NOMO-1 treated with dmso at 0.1 percent for 144 hours (cell line): ENCODE measurements around the gene DNAJC5.
"Not testable (repeated sequence)": the region's sequence is repeated elsewhere in the genome, so short reads cannot be mapped to it uniquely, and the experiment has no call there.

Experiments used
- DNase-seq: peaks from one replicate; lab custom pipeline; 2025; ENCODE audit not compliant: unreplicated experiment; lab: John Stamatoyannopoulos, UW

The DNAJC5 gene

GRCh38 chr20:63966172-63966943 lies 71.4 kb downstream of the DNAJC5 start:
- no peak for DNase-seq

- no peak for DNase-seq
Observed at GRCh38 chr20:63966944-63967322, 72.0 kb downstream of the DNAJC5 start.

GRCh38 chr20:63967330-63968135 lies 72.6 kb downstream of the DNAJC5 start:
- no peak for DNase-seq

GRCh38 chr20:63968136-63968927 lies 73.4 kb downstream of the DNAJC5 start:
- DNase-seq: no peak

- no peak for DNase-seq
Observed at GRCh38 chr20:63968928-63969760, 74.2 kb downstream of the DNAJC5 start.

- no peak for DNase-seq
Observed at GRCh38 chr20:63969838-63970713, 75.2 kb downstream of the DNAJC5 start, which contains the start of gene ZNF512B. Gene ZNF512B (minus strand): TSS chr20:63969930. CDS start chr20:63967950, 1,980 bp downstream.

- no peak for DNase-seq
Observed at GRCh38 chr20:63970714-63971431, 75.9 kb downstream of the DNAJC5 start.

GRCh38 chr20:63971960-63972311 lies 77.0 kb downstream of the DNAJC5 start:
- not testable (repeated sequence) for DNase-seq

- no peak for DNase-seq
Observed at GRCh38 chr20:63972312-63973159, 77.6 kb downstream of the DNAJC5 start.

GRCh38 chr20:63973160-63973479 lies 78.2 kb downstream of the DNAJC5 start:
- DNase-seq: no peak

- DNase-seq: peak; percentile 77
Observed at GRCh38 chr20:63973636-63974401, 78.9 kb downstream of the DNAJC5 start.

GRCh38 chr20:63974402-63975200 lies 79.7 kb downstream of the DNAJC5 start:
- no peak for DNase-seq

- DNase-seq: not testable (repeated sequence)
Observed at GRCh38 chr20:63976511-63976910, 81.6 kb downstream of the DNAJC5 start.

- no peak for DNase-seq
Observed at GRCh38 chr20:63976980-63977738, 82.2 kb downstream of the DNAJC5 start.

GRCh38 chr20:63977739-63978276 lies 82.9 kb downstream of the DNAJC5 start:
- DNase-seq: no peak
